ENCODE results near the gene NAT16. TPM values are rescaled to one million over a fixed set of nuclear protein-coding genes. Genes with fewer than 3 reads are reported as not detected.

The NAT16 gene
- total RNA-seq, 1 donor from 2014 or later = not detected

DNA sequence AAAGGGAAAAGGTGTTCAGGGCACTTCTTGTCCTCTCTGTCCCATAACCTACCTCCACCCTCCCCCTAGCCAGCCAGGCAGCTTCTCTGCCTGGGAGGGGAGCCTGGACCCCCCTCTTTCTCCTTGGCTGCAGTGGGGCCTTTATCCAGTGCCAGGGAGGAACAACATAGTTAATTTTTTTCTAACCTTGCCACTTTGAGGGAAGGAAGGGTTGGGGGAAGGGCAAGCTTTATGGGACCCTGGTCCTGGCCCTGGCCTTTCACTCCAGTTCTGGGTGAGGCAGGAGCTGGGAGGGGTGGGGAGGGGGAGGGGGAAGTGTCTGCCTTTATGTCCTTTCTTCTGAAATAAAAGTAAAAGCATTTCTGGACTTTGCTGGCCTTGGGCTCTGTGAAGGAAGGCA lies 19.2 kb downstream of the NAT16 start:
- H3K4me3 ChIP-seq (ENCODE audit: low read length in 3 of 3) = no peak overlapping the region
- H3K27me3 ChIP-seq (ENCODE audit: control insufficient read depth in 3 of 3, insufficient read depth in 3 of 3, low read length in 3 of 3) = peaks cover 37 to 46% (median 37%) of the 10 kb centered on the region in 3 donors
- no peak overlapping the region for H3K9ac ChIP-seq (ENCODE audit: low read depth in 1 of 3, low read length in 3 of 3)
- peaks cover 9 to 18% (median 14%) of the 10 kb centered on the region in 3 donors for H3K4me1 ChIP-seq (ENCODE audit: control insufficient read depth in 3 of 3, insufficient read depth in 3 of 3, low read length in 3 of 3)
- H3K27ac ChIP-seq (ENCODE audit: low read depth, low read length) = no peak overlapping the region
- H3K9me3 ChIP-seq (ENCODE audit: control insufficient read depth in 3 of 3, low read length in 3 of 3) = no peaks in the 10 kb centered on the region
- peaks cover 17 to 30% (median 20%) of the 10 kb centered on the region in 3 donors for H3K36me3 ChIP-seq (ENCODE audit: control insufficient read depth in 3 of 3, insufficient read depth in 3 of 3, low read length in 3 of 3)

DNA sequence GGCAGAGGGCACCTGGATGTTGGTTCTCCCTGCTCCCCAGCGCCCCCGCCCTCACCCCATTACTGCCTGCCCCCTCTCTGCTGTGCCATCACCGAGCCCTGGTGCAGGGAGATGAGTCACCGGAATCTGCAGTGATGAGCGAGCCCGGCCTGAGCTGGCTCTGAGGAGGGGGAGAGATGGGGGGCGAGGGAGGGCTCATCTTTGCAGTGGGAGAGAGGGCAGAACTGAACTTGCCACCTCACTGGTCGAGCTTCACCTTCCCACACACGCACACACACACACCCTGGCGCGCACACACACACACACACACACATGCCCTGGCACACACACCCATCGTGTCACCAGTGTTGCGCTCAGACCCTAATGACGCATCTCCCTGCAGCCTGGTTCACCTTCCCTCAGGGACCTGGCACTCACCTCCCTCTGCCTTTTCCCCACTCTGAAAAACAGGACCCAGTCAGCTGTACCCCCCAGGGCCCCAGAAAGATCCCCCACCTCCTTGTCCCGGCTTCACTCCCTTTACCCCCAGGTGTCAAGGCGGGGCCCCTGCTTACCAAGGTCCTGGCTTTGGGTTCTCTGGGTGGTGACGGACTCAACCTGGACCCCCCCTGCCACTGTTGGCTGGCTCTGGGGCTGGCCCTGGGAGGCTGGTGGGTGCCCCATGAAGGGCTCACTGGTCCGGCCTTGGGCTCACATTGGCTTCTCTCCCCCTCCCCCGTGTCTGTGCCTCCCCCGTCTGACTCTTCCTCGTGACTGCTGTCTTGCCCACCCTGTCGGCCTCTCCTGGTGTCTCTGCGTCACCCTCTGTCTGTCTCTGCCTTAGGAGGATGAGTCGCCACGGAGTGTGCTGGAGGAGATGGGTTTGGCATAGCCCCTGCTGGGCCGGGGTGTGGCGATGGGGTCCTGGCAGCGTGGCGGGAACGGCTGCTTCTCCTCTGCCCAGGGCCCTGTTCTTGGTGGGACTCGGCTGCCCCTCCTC lies 20.1 kb downstream of the NAT16 start:
- peaks cover 17 to 30% (median 20%) of the 10 kb centered on the region in 3 donors for H3K36me3 ChIP-seq (ENCODE audit: control insufficient read depth in 3 of 3, insufficient read depth in 3 of 3, low read length in 3 of 3)
- peaks cover 11 to 18% (median 17%) of the 10 kb centered on the region in 3 donors for H3K4me1 ChIP-seq (ENCODE audit: control insufficient read depth in 3 of 3, insufficient read depth in 3 of 3, low read length in 3 of 3)
- H3K27ac ChIP-seq (ENCODE audit: low read depth, low read length) = no peak overlapping the region
- H3K9me3 ChIP-seq (ENCODE audit: control insufficient read depth in 3 of 3, low read length in 3 of 3) = no peaks in the 10 kb centered on the region
- H3K4me3 ChIP-seq (ENCODE audit: low read length in 3 of 3) = no peak overlapping the region
- no peak overlapping the region for H3K9ac ChIP-seq (ENCODE audit: low read depth in 1 of 3, low read length in 3 of 3)
- peaks cover 28 to 38% (median 29%) of the 10 kb centered on the region in 3 donors for H3K27me3 ChIP-seq (ENCODE audit: control insufficient read depth in 3 of 3, insufficient read depth in 3 of 3, low read length in 3 of 3)

DNA sequence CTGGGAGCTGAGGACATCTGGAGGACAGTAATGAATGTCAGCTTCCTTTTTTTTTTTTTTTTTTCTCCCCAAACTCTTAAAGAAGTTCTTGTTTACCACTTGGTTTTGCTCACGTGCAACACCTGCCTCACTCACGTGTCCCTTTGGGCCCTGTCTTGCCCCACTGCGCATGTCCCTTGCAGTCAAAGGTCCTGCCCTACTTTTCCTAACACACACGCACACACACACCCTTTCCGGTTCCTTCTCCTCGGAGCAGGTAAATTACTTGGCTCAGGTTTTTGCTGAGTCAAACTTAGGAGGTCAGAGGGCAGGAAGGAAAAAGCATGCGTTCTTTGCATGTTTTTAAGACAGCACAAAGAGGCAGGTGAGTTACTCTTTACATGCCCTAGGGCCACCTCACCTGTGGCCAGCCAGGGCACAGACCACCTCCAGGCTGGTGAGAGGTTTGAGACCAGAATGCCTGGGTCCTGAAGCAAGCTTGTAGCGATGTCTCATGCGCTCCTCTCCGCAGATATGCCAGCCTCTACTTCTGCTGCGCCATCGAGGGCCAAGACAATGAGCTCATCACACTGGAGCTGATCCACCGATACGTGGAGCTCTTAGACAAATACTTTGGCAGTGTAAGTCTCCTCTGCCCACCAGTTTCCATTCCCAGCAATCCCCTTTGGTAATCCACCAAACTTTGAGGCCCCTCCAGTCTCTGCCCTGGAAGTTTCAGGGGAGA lies 23.1 kb downstream of the NAT16 start:
- Histone ChIP-seq H3K4me3 (ENCODE audit: low read length in 3 of 3) (no peak overlapping the region), H3K27ac (ENCODE audit: low read depth, low read length) (no peak overlapping the region), H3K9me3 (ENCODE audit: control insufficient read depth in 3 of 3, low read length in 3 of 3) (no peaks in the 10 kb centered on the region), H3K36me3 (ENCODE audit: control insufficient read depth in 3 of 3, insufficient read depth in 3 of 3, low read length in 3 of 3) (peaks cover 17 to 30% (median 20%) of the 10 kb centered on the region in 3 donors), H3K4me1 (ENCODE audit: control insufficient read depth in 3 of 3, insufficient read depth in 3 of 3, low read length in 3 of 3) (peaks cover 8 to 14% (median 11%) of the 10 kb centered on the region in 3 donors), H3K27me3 (ENCODE audit: control insufficient read depth in 3 of 3, insufficient read depth in 3 of 3, low read length in 3 of 3) (peaks cover 7 to 11% (median 10%) of the 10 kb centered on the region in 3 donors), H3K9ac (ENCODE audit: low read depth in 1 of 3, low read length in 3 of 3) (no peak overlapping the region)

DNA sequence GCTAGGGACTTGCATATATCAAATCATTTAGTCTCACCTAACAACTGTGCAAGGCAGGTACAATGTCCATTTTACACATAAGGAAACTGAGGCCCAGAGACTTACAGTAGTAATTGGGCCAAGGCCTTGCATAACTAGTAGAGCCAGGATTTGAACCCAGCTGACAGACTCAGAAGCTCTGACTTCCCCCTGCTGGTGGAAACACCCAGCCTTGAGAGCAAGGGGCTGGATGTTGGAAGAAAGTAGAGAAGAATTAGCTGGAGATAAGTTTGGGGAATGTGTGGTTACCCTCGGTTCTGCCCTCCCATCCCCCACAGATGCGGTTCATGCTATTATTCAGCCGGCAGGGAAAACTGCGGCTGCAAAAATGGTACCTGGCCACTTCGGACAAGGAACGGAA lies 23.8 kb downstream of the NAT16 start:
- peaks cover 4 to 9% (median 5%) of the 10 kb centered on the region in 3 donors for H3K27me3 ChIP-seq (ENCODE audit: control insufficient read depth in 3 of 3, insufficient read depth in 3 of 3, low read length in 3 of 3)
- H3K4me3 ChIP-seq (ENCODE audit: low read length in 3 of 3) = no peak overlapping the region
- H3K9me3 ChIP-seq (ENCODE audit: control insufficient read depth in 3 of 3, low read length in 3 of 3) = no peaks in the 10 kb centered on the region
- peaks cover 8 to 14% (median 11%) of the 10 kb centered on the region in 3 donors for H3K4me1 ChIP-seq (ENCODE audit: control insufficient read depth in 3 of 3, insufficient read depth in 3 of 3, low read length in 3 of 3)
- no peak overlapping the region for H3K27ac ChIP-seq (ENCODE audit: low read depth, low read length)
- H3K36me3 ChIP-seq (ENCODE audit: control insufficient read depth in 3 of 3, insufficient read depth in 3 of 3, low read length in 3 of 3) = peaks cover 17 to 30% (median 20%) of the 10 kb centered on the region in 3 donors
- H3K9ac ChIP-seq (ENCODE audit: low read depth in 1 of 3, low read length in 3 of 3) = no peak overlapping the region

DNA sequence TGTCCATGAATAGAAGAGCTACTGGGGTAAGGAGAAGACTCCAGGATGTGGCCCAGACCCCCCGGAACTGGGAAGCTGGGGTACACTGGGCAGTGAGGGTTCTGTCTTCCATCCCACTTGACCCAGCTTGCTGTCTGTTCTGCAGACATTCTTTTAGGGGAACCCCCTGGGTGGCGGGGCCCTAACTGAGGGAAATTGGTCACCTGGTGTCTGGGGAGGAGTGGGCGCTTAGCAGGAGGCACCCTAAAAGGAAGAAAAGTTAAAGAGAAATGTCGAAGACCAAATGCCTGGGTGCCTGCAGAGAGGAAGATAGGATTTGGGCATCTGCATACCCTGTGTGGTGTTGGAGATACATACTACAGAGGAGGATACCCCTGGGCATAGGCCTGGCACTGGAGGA lies 24.8 kb downstream of the NAT16 start:
- H3K36me3 ChIP-seq (ENCODE audit: control insufficient read depth in 3 of 3, insufficient read depth in 3 of 3, low read length in 3 of 3) = peaks cover 17 to 29% (median 19%) of the 10 kb centered on the region in 3 donors
- peak overlapping the region; percentile 67 to 77 (median 74) for H3K4me3 ChIP-seq (ENCODE audit: low read length in 3 of 3)
- peak overlapping the region in 2 of 3 donors; percentile 67 to 73 for H3K9ac ChIP-seq (ENCODE audit: low read depth in 1 of 3, low read length in 3 of 3)
- peaks cover 3 to 7% (median 5%) of the 10 kb centered on the region in 3 donors for H3K27me3 ChIP-seq (ENCODE audit: control insufficient read depth in 3 of 3, insufficient read depth in 3 of 3, low read length in 3 of 3)
- H3K27ac ChIP-seq (ENCODE audit: low read depth, low read length) = no peak overlapping the region
- H3K9me3 ChIP-seq (ENCODE audit: control insufficient read depth in 3 of 3, low read length in 3 of 3) = no peaks in the 10 kb centered on the region
- peaks cover 8 to 14% (median 11%) of the 10 kb centered on the region in 3 donors for H3K4me1 ChIP-seq (ENCODE audit: control insufficient read depth in 3 of 3, insufficient read depth in 3 of 3, low read length in 3 of 3)

DNA sequence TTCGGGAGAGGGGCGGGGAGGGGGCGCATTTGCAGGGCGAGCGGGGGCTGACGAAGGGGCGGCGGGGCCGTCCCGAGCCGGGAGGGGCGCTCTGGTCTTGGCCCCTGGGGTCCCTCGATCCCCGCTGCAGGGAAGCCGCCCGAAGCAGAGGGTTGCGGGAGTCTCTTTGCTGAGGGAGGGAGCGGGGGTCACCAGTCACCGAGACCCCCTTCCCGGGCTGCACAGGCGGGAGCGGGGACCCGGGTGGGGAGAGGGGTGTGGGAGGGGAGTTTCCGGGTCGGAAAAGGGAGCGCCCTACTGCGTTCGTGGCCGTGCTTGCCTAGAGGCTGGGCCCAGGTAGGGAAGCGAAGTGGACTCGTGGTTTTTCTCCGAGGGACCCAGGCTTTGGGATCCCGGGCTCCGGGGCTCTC lies 25.4 kb downstream of the NAT16 start:
- Histone ChIP-seq H3K9ac (ENCODE audit: low read depth in 1 of 3, low read length in 3 of 3) (peak overlapping the region in 2 of 3 donors; percentile 67 to 73), H3K27ac (ENCODE audit: low read depth, low read length) (no peak overlapping the region), H3K36me3 (ENCODE audit: control insufficient read depth in 3 of 3, insufficient read depth in 3 of 3, low read length in 3 of 3) (peaks cover 12 to 23% (median 14%) of the 10 kb centered on the region in 3 donors), H3K4me3 (ENCODE audit: low read length in 3 of 3) (peak overlapping the region; percentile 67 to 77 (median 74)), H3K27me3 (ENCODE audit: control insufficient read depth in 3 of 3, insufficient read depth in 3 of 3, low read length in 3 of 3) (peaks cover 0 to 6% (median 5%) of the 10 kb centered on the region in 3 donors), H3K4me1 (ENCODE audit: control insufficient read depth in 3 of 3, insufficient read depth in 3 of 3, low read length in 3 of 3) (peaks cover 8 to 14% (median 11%) of the 10 kb centered on the region in 3 donors), H3K9me3 (ENCODE audit: control insufficient read depth in 3 of 3, low read length in 3 of 3) (no peaks in the 10 kb centered on the region)

DNA sequence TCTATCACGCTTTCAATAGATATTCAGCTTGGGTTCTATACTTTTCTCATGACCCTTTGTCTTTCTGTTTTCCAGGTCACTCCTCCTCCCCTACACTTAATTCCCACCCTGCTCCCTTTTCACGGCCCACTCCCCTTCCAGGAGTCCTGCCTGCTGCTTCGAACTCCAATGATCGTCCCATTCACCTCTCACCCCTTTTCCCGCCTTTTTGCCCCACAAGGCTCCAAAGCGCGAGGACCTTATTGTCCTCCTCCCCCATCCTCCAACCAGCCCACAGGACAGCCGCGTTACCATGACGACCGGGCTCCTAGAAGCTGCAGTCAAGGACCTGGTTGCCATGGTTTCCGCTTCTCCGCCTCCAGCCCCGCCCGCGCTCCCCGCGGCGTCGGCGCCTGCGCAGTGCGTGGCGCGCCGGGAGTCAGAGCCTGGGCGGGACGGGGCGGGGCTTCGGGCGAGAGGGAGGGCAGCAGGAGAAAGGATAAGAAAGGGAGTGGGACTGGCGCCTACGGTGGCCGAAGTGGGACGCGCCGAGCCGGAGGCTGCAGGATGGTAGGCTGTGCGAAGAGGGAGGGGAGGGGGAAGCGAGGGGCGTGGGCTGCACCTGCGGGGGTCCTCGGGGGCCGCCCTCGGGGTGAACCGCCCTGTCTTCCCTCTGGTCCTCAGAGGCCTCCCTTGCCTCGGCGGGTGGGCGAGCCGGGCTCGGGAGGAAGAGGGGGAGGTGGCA lies 26.0 kb downstream of the NAT16 start, which contains the start of gene AP1S1:
TSS of gene AP1S1 (plus strand) at position 508 of the 724 bp plus-strand sequence. CDS start at position 547, 39 bp downstream.
- peaks cover 8 to 14% (median 11%) of the 10 kb centered on the region in 3 donors for H3K4me1 ChIP-seq (ENCODE audit: control insufficient read depth in 3 of 3, insufficient read depth in 3 of 3, low read length in 3 of 3)
- no peaks in the 10 kb centered on the region for H3K9me3 ChIP-seq (ENCODE audit: control insufficient read depth in 3 of 3, low read length in 3 of 3)
- H3K4me3 ChIP-seq (ENCODE audit: low read length in 3 of 3) = peak within 1 kb of the TSS; percentile 67 to 77 (median 74)
- H3K27ac ChIP-seq (ENCODE audit: low read depth, low read length) = no peak within 1 kb of the TSS
- peaks cover 10 to 20% (median 13%) of the 10 kb centered on the region in 3 donors for H3K36me3 ChIP-seq (ENCODE audit: control insufficient read depth in 3 of 3, insufficient read depth in 3 of 3, low read length in 3 of 3)
- H3K27me3 ChIP-seq (ENCODE audit: control insufficient read depth in 3 of 3, insufficient read depth in 3 of 3, low read length in 3 of 3) = peaks cover 5 to 8% (median 5%) of the 10 kb centered on the region in 3 donors
- H3K9ac ChIP-seq (ENCODE audit: low read depth in 1 of 3, low read length in 3 of 3) = peak within 1 kb of the TSS in 2 of 3 donors; percentile 67 to 73

DNA sequence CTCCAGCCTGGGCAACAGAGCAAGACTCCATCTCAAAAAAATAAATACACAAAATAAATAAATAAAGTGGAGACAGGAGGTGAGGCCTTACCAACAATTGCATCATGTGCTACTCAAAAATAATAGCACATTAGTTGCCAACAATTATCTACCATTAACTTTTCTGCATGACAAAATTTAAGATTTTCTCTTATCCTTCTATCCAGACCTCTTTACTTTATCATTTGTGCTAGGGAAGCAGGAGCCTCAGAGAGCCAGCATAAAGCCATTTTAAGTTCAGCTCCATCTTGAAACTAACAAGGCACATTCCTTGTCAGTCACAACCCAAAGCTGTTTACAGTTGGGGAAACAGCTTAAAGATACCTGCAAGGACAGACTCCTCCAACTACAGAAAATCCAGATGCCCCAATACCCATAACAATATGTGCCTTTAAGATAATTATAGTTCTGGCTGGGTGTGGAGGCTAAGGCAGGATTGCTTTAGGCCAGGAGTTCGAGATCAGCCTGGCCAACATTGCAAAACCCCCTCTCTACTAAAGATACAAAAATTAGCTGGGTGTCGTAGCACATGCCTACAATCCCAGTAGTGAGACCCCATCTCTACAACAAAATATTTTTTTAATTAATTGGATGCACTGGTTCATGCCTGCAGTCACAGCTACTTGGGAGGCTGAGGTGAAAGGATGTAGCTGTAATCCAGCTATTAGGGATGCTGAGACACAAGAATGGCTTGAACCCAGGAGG lies 28.0 kb downstream of the NAT16 start:
- Histone ChIP-seq H3K36me3 (ENCODE audit: control insufficient read depth in 3 of 3, insufficient read depth in 3 of 3, low read length in 3 of 3) (peaks cover 2 to 5% (median 3%) of the 10 kb centered on the region in 3 donors), H3K27me3 (ENCODE audit: control insufficient read depth in 3 of 3, insufficient read depth in 3 of 3, low read length in 3 of 3) (peaks cover 5 to 10% (median 8%) of the 10 kb centered on the region in 3 donors), H3K4me1 (ENCODE audit: control insufficient read depth in 3 of 3, insufficient read depth in 3 of 3, low read length in 3 of 3) (peaks cover 8 to 14% (median 11%) of the 10 kb centered on the region in 3 donors), H3K9ac (ENCODE audit: low read depth in 1 of 3, low read length in 3 of 3) (no peak overlapping the region), H3K27ac (ENCODE audit: low read depth, low read length) (no peak overlapping the region), H3K9me3 (ENCODE audit: control insufficient read depth in 3 of 3, low read length in 3 of 3) (no peaks in the 10 kb centered on the region), H3K4me3 (ENCODE audit: low read length in 3 of 3) (no peak overlapping the region)

All from skeletal muscle tissue (tissue), 4 donors.